Epithelial cell of proximal tubule (primary cell): Measurements from ENCODE around the gene PFKM. TPM values are rescaled to one million over a fixed set of nuclear protein-coding genes. Genes with fewer than 3 reads are reported as not detected.
"Not testable (repeated sequence)": the region's sequence is repeated elsewhere in the genome, so short reads cannot be mapped to it uniquely, and the experiment has no call there.

ENCODE experiments used
- DNase-seq: peaks from one replicate; pipeline ENCODE4 v3.0.0-alpha.2; 2011; ENCODE audit warnings: low read depth
- H3K4me3 ChIP-seq: 2 replicates; pipeline ENCODE4 v1.5.1; 2011; ENCODE audit warnings: low read depth, mild to moderate bottlenecking, low read length
- total RNA-seq: library from RNA; depleted of rRNA; stranded (reverse); fragments of >200 nt; gene quantifications from 2 replicates; pipeline ENCODE4 v1.2.3, GENCODE V29; 2015
- TF ChIP-seq, protein P1 (sequence below): conservative IDR thresholded peaks from 2 replicates; pipeline ENCODE4 v1.5.1; 2012; ENCODE audit warnings: low read depth, mild to moderate bottlenecking, low read length

PFKM gene
- total RNA-seq, 1 donor from 2014 or later = 23.9 TPM

DNA sequence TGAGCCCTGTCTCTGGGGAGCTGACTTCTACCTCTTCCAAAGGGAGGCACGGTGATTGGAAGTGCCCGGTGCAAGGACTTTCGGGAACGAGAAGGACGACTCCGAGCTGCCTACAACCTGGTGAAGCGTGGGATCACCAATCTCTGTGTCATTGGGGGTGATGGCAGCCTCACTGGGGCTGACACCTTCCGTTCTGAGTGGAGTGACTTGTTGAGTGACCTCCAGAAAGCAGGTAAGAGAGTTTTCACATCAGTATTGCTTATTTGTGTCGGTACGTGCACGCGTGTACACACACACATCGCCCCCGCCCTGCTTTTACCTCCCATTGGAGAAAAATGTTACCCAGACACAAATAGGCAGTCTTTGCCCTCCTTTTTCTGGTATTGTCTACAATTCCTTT lies 13.7 kb downstream of the PFKM start:
- DNase-seq = no peak
- H3K4me3 ChIP-seq = no peak overlapping the region
- TF ChIP-seq, protein P1, sequence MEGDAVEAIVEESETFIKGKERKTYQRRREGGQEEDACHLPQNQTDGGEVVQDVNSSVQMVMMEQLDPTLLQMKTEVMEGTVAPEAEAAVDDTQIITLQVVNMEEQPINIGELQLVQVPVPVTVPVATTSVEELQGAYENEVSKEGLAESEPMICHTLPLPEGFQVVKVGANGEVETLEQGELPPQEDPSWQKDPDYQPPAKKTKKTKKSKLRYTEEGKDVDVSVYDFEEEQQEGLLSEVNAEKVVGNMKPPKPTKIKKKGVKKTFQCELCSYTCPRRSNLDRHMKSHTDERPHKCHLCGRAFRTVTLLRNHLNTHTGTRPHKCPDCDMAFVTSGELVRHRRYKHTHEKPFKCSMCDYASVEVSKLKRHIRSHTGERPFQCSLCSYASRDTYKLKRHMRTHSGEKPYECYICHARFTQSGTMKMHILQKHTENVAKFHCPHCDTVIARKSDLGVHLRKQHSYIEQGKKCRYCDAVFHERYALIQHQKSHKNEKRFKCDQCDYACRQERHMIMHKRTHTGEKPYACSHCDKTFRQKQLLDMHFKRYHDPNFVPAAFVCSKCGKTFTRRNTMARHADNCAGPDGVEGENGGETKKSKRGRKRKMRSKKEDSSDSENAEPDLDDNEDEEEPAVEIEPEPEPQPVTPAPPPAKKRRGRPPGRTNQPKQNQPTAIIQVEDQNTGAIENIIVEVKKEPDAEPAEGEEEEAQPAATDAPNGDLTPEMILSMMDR = no peak

DNA sequence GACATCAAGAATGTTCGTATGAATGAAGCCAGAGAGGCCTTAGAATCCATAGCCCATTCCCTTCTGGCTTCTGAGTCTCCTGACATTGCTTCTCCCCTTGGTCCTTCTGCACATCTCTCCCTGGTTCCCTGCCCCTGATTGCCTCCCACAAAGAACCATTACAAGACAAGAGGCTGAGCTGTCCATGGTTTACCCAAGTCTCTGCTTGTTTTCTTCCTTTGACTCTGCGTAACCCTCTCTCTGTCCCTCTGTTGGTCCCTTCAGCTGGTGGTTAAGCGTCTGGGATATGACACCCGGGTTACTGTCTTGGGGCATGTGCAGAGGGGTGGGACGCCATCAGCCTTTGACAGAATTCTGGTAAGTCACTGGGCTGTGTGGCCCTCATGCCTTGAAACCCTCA lies 15.9 kb downstream of the PFKM start:
- TF ChIP-seq, protein P1 = no peak
- no peak for DNase-seq
- H3K4me3 ChIP-seq = no peak overlapping the region

- DNase-seq = no peak
- no peak overlapping the region for H3K4me3 ChIP-seq
- TF ChIP-seq, protein P1 = no peak
Measured at GRCh38 chr12:48142818-48143674, 23.9 kb downstream of the PFKM start.

DNA sequence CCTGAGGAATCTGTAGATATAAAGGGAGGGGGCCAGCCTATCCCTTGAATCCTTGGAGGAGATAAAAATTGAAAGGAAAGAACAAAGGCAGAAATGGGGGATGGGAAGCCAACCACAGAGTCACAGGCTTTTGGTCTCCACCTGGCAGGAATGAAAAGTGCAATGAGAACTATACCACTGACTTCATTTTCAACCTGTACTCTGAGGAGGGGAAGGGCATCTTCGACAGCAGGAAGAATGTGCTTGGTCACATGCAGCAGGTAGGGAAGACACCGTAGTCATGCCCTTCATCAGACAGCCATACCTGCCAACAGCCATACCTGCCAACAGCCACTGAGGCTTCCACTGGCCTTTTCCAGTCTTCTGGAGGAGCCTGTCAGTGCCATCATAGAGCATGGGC lies 24.7 kb downstream of the PFKM start:
- TF ChIP-seq, protein P1 = no peak
- no peak for DNase-seq
- H3K4me3 ChIP-seq = no peak overlapping the region

DNA sequence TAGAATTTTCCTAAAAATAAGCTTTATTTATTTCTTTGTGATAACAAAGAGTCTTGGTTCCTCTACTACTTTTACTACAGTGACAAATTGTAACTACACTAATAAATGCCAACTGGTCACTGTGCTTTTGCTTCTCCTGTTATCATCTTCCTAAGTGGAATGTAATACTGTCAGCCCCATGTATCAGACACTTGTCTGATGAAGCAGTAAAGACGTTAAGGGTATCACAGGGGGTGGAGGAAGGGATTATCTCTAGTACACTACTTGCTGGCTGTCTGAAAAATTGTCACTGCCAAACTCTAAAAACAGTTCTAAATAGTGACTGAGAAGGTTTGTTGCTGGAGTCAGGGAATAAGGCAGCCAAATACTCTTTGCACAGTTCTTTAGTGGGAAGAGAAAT lies 26.8 kb downstream of the PFKM start:
- DNase-seq = no peak
- no peak overlapping the region for H3K4me3 ChIP-seq
- TF ChIP-seq, protein P1 = no peak

DNA sequence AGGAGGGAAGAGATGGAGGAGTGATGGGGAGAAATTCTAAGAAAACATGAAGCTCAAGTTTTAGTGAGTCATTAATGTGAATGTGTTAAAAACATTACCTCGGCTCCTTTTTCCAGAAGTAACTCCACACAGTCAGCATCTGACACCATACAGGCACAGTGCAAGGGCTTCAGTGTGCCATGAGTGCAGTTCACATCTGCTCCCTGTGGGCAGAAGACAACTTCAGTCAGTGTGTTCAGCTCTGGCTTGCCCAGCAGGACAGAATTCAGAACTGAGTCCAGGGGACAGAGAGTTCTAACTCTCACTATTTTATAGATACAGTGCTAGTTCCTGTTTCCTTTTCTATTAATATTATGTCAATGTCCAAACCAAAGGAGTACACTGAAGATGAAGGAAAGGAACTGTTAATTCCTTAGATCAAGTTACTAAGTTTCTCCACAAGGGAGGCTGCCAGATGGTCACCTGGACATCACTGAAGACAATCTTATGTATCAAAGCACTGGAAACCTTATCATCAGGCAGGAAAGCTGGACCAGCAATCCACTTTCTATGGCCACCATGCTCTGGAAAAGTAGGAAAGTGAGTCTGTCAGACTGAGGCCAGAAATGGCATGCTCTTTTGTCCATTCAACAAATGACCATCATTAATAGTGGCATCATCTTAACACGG lies 32.1 kb downstream of the PFKM start:
- DNase-seq = no peak
- TF ChIP-seq, protein P1 = no peak
- no peak overlapping the region for H3K4me3 ChIP-seq

GRCh38 chr12:48155786-48156185 lies 36.6 kb downstream of the PFKM start:
- H3K4me3 ChIP-seq, DNase-seq: not testable (repeated sequence)
